Islet of Langerhans (tissue), 1 donor: ENCODE data around the gene SCAI.
"Not testable (repeated sequence)": the region's sequence is repeated elsewhere in the genome, so short reads cannot be mapped to it uniquely, and the experiment has no call there.

Experiments used
- FAIRE-seq: peaks from one replicate; lab custom pipeline; 2011; peaks lifted over from hg19 to GRCh38; lab: Jason Lieb, UNC

SCAI gene

DNA sequence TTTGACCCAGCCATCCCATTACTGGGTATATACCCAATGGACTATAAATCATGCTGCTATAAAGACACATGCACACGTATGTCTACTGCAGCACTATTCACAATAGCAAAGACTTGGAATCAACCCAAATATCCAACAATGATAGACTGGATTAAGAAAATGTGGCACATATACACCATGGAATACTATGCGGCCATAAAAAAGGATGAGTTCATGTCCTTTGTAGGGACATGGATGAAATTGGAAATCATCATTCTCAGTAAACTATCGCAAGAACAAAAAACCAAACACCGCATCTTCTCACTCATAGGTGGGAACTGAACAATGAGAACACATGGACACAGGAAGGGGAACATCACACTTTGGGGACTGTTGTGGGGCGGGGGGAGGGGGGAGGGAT is 127.7 kb downstream of the SCAI start:
- not testable (repeated sequence) for FAIRE-seq

DNA sequence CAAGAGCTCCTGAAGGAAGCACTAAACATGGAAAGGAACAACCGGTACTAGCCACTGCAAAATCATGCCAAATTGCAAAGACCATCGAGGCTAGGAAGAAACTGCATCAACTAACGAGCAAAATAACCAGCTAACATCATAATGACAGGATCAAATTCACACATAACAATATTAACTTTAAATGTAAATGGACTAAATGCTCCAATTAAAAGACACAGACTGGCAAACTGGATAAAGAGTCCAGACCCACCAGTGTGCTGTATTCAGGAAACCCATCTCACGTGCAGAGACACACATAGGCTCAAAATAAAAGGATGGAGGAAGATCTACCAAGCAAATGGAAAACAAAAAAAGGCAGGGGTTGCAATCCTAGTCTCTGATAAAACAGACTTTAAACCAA is 131.3 kb downstream of the SCAI start:
- FAIRE-seq = not testable (repeated sequence)

DNA sequence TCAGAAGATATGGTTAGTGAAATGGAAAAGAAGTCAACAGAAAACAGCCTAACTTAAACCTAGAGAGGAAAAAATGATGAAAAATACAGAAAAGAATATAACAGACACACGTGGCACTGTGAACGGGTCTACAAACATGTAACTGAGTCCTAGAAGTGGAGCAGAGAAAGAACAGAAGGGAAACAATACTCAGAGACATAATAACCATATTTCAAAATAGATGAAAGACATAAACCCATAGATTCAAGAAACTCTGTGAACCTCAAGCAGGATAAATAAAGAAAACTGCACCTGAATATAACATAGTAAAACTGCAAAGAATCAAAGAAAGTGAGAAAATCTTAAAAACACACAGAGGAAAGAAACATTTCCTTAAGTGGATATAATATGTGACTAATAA is 134.7 kb downstream of the SCAI start:
- FAIRE-seq = no peak

DNA sequence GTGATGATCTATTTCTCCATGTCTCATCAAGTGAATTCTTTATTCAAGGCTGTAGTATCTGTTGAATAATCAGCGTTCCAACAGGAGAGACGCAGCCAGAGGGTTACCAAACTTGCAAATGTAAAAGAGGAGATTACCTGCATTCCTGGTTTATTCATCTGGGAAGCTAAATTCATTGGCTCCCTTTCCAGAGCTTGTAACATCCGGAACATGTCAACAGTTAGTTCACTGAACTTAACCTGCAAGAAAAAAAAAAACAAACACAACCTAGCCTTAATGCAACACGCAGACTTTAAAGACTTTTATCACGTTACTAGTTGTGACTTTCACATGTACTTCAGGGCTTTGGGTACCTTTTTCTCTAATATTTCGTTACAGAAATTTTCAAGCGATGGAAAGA is 140.0 kb downstream of the SCAI start:
- no peak for FAIRE-seq

DNA sequence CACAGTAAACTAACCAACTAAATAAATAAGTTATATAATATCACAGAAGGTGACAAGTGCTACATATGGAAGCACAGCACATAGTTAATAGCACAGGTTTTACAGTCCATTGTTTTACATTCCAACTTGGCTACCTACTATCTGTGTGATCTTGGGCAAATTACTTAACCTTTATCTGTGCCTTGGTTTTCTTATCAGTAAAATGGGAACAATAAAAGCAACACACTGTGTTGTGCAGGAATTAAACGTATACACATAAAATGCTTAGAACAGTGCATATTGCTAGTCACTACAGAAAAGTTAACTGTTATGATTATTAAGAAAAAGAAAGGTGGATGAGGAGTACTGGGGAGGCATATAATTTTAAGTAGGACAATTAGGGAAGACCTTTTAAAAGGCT is 159.6 kb downstream of the SCAI start:
- no peak for FAIRE-seq

DNA sequence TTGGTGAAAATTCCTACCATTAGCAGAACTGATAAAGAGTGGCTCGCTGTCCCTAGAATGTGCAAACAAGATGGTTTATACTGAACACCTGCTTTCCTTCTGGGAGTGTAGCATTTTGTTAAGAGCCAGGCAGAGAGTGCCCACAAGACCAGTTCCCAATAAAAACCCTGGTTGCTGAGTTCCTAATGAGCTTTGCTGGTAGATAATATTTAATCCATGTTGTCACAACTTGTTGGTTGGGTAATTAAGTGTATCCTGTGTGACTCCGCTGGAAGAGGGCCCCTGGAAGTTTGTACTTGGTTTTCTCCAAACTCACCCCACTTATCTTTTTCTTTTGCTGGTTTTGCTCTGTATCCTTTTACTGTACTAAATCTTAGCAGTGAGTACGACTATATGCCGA is 162.9 kb downstream of the SCAI start:
- no peak for FAIRE-seq

DNA sequence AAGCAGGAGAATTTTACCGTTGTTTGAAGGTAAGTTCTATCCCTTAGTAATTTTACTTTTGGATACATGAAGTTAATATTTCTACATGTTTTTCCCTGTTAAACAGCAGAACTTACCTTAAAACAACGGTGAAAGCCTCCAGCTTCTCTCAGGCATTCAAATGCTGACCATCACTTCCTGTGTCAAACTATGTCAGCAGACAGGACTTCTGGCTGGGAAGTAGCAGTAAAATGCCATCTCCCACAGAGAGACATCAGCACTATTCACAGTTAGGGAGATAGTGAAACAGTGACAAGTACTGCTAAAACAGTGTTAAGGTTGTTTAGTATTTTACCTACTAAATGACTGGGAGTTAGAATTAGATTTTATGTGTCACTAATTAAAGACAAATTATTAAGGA is 168.2 kb downstream of the SCAI start:
- FAIRE-seq = no peak

DNA sequence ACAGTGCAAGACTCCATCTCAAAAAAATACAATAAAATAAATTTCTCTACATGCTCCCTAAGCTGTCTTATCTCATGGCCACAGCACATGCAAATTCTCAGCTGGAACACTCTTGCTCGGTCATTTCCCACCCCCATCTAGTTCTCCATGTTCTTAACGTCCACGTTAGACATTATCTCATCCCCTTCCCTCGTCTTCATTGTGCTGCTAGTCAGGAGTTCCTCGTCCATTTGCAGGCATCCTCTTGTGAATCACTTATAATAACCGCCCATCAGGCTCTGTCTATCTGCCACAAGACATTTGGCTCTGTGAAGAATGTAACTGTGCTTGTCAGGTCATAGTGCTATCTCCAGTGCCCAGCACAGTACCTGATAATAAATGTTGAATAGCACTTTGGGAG is 169.5 kb downstream of the SCAI start:
- no peak for FAIRE-seq

DNA sequence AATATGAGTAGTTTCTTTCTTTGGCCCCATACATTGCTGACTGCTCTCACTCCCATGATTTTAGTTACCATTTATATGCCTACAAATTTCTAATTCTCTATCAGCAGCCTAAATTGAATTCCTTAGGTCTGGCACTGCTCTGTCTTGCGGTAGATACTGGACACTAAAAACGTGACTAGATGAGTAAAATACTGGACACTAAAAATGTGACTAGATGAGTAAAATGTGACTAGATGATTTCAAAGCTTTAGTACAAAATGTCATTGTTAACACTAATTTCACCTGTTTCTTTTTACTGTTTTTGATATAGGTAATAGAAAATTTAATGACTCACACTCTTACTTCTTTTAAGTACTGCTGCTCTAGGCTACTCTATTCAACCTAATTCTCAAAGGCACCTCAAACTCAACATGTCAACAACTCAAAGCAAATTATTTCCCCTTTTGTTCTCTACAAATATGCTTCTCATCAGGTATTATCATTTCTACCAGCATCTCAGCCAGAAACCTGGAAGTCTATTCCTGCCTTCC is 171.0 kb downstream of the SCAI start:
- FAIRE-seq = no peak

DNA sequence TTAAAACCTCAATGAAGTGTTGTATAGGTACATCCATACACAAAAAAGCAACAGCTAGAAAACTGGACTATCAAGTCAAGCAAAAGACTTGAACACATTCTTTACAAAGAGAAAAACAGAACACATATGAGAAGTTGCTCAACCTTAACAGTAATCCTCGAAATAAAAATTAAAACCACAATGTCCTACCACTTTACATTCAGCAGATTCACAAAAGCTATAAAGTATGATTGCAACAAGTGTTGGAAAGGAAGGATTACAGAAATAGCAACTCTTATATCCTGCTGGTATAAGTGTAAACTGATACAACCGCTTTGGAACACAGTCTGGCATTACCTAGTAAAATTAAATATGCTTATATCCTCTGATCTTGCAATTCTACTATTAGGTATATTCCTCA is 173.9 kb downstream of the SCAI start:
- no peak for FAIRE-seq

DNA sequence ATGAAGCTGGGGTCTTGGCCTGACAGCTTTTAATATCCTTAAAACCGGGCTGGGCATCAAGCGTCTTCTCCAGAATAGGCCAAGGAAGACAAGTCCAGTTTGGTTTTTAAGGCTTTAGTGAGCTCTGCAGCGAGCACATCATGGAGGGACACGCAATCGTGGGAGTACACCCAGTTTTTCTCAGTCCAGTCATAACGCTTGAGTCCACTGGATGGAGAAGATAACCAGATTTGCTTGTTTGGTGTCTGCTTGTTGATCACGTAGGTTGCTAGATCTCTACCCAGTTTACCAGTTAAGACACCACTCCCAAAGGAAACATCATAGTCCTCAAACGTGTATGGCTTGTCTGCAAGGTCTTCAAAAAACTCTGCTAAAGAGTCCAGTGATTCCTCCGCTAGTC is 175.1 kb downstream of the SCAI start:
- FAIRE-seq = no peak

DNA sequence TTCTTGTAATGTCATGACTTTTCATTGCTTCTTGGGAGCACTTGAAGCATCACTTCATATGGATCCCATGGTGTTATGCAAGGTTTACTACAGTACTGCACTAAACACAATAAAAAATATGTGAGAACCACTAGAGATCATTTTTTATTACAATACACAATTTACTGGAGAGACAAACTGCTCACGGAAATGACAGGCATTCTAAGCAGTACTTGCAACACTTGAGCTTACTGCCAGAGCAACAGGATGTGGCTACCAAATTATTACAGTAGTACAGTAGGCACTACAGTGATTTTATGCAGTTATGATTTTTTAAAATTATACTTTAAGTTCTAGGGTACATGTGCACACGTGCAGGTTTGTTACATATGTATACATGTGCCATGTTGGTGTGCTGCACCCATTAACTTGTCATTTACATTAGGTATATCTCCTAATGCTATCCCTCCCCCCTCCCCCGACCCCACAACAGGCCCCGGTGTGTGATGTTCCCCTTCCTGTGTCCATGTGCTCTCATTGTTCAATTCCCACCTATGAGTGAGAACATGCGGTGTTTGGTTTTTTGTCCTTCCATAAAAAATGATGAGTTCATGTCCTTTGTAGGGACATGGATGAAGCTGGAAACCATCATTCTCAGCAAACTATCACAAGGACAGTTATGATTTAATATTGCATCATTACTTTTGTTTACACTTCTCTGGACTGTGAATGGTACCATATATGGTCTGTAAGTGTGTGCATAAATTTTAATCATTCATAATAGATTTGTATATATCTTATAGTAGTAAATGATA is 177.4 kb downstream of the SCAI start:
- FAIRE-seq = not testable (repeated sequence)

DNA sequence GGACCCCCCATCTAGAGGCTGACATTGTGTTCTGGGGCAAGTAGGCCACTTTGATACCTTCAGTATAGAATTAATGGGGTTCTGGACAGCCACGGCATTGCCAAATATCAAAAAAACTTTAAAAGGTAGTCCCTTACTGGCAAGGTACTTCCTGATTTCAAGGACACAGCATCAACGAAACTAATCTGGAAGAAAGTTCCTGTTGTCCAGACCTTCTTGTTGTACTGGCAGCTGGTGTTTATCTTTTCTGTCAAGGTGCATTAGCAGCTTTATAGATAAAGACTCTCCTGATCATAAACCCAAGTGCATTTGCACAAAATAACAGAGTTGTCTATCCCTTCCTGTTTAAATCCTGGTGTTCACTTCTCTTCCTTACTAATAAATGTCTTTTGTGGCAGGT is 178.7 kb downstream of the SCAI start:
- no peak for FAIRE-seq

DNA sequence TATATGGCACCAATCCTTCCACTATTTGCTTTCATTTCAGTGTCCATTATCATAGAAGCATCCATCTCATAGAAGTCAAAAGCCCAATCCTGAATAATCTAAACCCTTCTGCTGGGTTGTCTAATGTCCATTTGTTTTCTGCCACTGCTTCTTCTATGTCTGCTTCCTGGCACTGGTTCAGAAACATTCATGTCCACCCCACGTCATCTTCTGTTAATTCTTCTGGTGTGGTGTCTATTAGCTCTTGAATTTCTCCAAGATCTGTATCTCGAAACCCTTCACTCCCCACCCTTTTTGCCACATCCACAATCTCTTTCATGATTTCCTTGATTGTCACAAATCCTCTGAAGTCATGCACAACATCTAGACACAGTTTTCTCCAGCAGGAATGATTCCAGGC is 179.3 kb downstream of the SCAI start:
- FAIRE-seq = no peak

DNA sequence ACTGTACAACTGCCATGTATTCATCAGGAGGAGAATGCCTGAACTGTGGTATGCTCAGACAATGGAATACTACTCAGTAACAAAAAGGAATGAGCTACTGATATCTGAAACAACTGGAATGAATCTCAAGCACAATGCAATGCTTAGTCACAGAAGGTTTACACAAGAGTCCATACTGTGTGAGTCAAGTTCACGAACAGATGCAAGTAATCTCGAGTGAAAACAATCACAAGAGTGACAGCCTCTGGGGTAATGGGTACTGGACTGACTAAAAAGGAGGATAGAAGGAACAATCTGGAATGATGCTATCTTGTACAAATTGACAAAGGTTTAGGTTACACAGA is 182.9 kb downstream of the SCAI start:
- no peak for FAIRE-seq

DNA sequence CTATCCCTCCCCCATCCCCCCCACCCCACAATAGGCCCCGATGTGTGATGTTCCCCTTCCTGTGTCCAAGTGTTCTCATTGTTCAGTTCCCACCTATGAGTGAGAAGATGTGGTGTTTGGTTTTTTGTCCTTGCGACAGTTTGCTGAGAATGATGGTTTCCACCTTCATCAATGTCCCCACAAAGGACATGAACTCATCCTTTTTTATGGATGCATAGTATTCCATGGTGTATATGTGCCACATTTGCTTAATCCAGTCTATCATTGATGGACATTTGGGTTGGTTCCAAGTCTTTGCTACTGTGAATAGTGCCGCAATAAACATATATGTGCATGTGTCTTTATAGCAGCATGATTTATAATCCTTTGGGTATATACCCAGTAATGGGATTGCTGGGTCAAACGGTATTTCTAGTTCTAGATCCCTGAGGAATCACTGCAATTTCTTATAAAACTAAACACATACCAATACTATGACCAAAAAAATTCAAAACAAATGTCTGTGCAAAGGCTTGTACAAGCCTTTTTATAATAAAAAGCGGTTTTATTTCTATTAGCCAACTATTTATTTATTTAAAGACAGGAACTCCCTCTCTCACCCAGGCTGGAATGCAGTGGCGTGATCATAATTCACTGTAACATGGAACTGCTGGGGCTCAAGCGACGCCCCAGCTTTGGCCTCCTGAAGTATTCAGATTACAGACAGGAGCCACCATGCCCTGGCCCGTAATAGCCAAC is 183.5 kb downstream of the SCAI start:
- not testable (repeated sequence) for FAIRE-seq

DNA sequence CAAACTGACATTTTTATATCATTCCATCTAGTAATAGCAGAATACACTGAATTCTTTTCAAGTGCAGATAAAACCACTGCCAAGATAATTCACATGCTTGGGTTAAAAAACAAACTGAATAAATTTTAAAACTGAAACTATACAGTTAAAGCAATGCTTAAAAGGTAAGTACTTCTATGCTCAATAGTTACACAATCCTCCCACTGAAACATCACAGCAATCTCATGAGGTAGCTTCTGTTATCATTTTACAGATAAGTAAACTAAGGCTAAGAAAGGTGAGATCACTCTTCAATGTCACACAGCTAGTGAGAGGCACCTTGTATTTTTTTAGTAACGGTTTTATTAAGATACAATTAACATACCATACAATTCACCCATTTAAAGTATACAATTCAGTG is 189.1 kb downstream of the SCAI start:
- FAIRE-seq = no peak

DNA sequence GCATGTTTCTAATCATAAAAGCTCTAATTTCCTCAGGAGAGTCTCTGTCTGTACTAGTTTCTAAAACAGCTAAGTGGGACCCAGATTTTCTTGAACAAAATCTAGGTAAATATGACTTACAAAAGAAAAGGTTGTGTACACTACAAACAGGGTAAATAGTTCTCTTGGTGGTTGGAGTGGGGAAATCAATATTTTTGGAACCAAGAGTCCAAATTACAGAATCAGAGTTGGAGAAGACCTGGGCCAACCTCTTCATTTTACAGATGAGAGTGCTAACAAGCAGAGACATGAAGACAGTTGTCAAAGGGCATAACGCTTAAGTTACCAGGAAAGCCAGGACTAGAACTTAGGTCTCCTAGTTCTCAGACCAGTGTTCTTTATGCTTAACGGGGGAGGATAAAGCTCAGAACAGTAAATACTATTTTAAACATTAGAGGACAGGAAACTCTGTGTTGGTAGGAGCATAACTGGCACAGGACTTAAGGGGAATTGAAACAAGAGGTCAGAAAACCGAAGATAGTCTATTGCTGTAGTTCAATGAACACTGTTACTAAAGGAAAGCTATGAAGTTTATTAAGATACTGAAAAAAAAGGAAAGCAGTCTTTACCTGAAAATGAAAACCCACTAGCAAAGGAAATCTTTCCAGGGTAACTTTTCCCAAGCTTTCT is 193.1 kb downstream of the SCAI start:
- no peak for FAIRE-seq

DNA sequence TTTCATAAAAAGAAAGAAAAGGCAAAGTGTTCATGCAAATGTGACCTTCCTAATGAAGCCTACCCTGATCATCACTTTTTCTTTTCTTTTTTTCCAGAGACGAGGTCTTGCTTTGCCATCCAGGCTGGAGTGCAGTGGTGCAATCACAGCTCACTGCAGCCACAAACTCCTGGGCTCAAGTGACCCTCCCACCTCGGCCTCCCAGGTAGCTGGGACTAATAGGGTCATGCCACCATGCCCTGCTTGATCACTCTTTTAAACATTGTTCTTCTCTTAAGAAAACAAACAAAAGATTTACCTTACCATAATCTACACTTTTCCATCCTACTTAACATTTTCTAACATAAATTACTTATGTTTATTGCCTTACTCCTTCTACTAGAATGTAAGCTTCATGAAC is 193.9 kb downstream of the SCAI start:
- FAIRE-seq = no peak

DNA sequence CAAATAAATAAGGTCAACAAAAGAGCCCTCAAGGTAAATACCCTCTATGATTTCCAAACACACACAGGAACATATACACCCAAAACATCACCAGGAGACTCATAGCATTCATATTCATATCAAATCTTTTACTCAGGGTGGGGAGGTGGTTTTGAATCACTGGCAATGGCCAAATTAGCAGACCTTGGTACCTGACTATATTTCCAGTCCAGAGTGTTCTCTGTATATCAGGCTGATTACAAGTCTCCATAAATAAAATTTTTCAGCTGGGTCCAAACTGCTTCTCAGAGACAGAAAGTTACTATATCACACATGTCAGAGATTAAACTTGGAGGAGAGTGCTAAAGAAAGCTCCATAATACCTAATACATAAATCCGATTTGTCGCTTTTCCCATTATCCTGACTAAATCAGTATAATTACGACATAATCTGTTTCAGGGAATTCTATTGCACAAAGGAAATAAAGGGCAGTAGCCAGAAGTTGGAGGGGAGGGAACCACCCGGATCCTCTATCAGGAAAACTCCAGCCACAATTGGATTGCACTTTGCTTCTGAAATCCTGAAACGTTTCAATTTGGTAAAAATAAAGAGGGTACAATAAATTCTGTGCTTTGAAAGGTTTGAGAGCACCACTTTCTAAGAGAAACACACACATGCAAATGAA is 195.5 kb downstream of the SCAI start:
- FAIRE-seq = no peak

DNA sequence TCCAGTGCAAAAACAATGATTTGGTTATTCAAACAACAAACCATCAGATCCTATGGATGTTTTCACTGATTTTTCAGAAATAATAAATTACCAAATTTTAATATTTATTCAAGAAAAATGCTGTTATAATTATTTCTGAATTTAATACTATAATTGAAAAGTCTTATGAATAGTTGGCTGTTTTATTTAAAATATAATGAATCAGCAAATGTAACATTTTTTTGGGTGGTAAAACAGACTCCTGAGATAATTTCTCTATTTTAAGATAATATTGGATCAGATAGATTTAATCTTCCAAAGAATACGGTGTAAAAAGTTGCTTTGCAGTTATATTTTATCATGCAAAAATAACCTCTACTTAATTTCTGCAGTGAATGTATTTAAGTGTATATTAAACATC is 197.2 kb downstream of the SCAI start:
- FAIRE-seq = no peak

DNA sequence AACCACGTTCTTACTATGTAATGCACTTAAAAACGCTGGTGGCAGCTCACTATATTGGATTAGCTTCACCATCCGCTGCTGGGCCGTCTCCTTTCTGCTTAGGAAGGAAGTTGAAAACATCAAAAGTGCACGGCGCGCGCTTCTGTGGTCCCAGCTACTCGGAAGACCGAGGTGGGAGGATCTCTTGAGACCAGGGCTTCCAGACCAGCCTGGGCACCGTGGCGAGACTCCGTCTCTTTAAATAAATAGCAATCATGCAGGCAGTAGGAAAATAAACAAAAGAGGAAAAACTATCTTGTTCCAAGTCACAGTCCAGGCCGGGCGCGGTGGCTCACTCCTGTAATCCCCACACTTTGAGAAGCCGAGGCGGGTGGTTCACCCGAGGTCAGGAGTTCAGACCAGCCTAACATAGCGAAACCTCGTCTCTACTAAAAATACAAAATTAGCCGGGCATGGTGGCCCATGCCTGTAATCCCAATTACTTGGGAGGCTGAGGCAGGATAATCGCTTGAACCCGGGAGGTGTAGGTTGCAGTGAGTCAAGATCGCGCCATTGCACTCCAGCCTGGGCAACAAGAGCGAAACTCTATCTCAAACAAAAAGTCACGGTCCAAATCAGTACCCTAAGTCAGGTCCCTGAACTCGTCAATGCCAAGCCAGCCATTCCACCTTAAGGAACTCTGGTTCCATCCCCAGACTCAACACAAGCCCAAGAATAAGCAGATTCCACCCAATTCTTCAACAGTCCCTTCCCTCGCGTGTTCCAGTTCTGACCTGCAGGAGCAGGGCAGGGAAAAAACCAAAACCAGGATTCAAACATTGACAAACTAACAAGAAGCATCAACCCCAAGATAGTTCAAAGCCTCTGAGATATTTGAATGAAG is 201.4 kb downstream of the SCAI start:
- FAIRE-seq = no peak
